Measurements from ENCODE around the gene C17orf67. TPM values are rescaled to one million over a fixed set of nuclear protein-coding genes. Genes with fewer than 3 reads are reported as not detected.

Gene C17orf67
- total and polyA plus RNA-seq, 10 of the 15 experiments (the other 5 are each of a cell fraction or from before 2014, with no cell fraction given), result 0.24 to 3.3 (median 0.89) TPM

DNA sequence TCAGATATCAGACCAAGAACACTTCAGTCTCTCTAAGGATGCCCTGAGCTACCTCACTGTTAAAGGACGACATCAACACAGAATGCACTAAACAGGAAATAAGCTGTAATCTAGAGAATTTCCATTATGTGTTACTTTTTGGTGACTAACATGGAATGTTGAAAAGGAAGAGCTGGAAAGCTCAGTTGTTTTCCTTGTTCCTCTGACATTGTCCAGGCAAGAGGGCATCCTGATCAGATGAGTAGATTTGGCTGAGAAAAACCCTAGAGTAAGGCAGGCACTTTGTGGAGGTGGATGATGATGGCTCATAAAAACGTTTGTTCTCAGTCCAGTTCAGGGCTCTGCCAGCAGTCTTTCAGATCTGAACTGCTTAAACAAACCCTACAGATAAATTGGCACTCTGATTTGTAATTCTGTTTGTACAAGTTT lies 34.2 kb upstream of the C17orf67 start:
- ChIA-PET POLR2A (interaction anchor here (0.5 to 0.7 kb wide), 2 partner anchors 30 to 881 kb away, joined by 4 to 5 read pairs; no protein-coding TSS in a partner anchor), SMC1A (ENCODE audit: uncharacterized antibody, unreplicated experiment) (interaction anchor here (1.0 kb wide), 2 partner anchors 23 to 48 kb away, joined by 3 to 4 read pairs; no protein-coding TSS in a partner anchor), RAD21 (ENCODE audit: unreplicated experiment) (interaction anchor here (1.0 to 3.2 kb wide), 2 partner anchors 30 to 48 kb away, joined by 3 to 10 read pairs; no protein-coding TSS in a partner anchor), CTCF (interaction anchor here (0.7 to 0.9 kb wide), 2 partner anchors 27 to 1621 kb away, joined by 3 read pairs; no protein-coding TSS in a partner anchor)
- in situ Hi-C loops (cut with MboI), result no loop called here
- FAIRE-seq (no peak), DNase-seq (ENCODE audit: low read depth, low spot score) (no peak), ATAC-seq (no peak)
- no peak for TF ChIP-seq ZNF274 (IDR thresholded peaks at IDR 0.05; ENCODE audit: insufficient read depth, insufficient read length)
- no peak for TF ChIP-seq DPF2 (IDR thresholded peaks at IDR 0.05)
- no peak for TF ChIP-seq SP1 (IDR thresholded peaks at IDR 0.05; ENCODE audit: low read depth, low read length)
- no peak for TF ChIP-seq PML (IDR thresholded peaks at IDR 0.05; ENCODE audit: low read length)
- no peak for TF ChIP-seq IRF4 (IDR thresholded peaks at IDR 0.05; ENCODE audit: low read depth, low read length)
- TF ChIP-seq SIN3A (IDR thresholded peaks at IDR 0.05; ENCODE audit: low read depth, low read length), result no peak
- no peak for TF ChIP-seq CREM (IDR thresholded peaks at IDR 0.05; ENCODE audit: low read depth)
- no peak for TF ChIP-seq MXI1 (IDR thresholded peaks at IDR 0.05; ENCODE audit: low read depth, low read length)
- TF ChIP-seq NR2F1 (conservative IDR thresholded peaks at IDR 0.05), result no peak
- TF ChIP-seq, protein P1, sequence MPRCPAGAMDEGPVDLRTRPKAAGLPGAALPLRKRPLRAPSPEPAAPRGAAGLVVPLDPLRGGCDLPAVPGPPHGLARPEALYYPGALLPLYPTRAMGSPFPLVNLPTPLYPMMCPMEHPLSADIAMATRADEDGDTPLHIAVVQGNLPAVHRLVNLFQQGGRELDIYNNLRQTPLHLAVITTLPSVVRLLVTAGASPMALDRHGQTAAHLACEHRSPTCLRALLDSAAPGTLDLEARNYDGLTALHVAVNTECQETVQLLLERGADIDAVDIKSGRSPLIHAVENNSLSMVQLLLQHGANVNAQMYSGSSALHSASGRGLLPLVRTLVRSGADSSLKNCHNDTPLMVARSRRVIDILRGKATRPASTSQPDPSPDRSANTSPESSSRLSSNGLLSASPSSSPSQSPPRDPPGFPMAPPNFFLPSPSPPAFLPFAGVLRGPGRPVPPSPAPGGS (IDR thresholded peaks at IDR 0.05; ENCODE audit: borderline replicate concordance, insufficient read depth, low read depth, low read length, poor library complexity, severe bottlenecking), result no peak
- peaks cover 10% of the 10 kb centered on the region for H3K9me3 ChIP-seq (replicated peaks; ENCODE audit: control insufficient read depth, insufficient read depth, low read length)
- H2AFZ ChIP-seq (ENCODE audit: control insufficient read depth, low read depth, low read length), result no peak overlapping the region
- H3K79me2 ChIP-seq (ENCODE audit: control insufficient read depth, insufficient read depth, low read length), result no peaks in the 10 kb centered on the region
- BruUV-seq (replicated peaks), result no TSS peak
- H3K4me2 ChIP-seq (ENCODE audit: control insufficient read depth, insufficient read depth), result no peak overlapping the region
- no peaks in the 10 kb centered on the region for H3K27me3 ChIP-seq (replicated peaks in 1 of 2; ENCODE audit: control insufficient read depth in 2 of 2, insufficient read depth in 2 of 2, low read length in 1 of 2)
- peaks cover 9% of the 10 kb centered on the region for H3K4me1 ChIP-seq (ENCODE audit: control insufficient read depth, insufficient read depth, low read length)
- WGBS (ENCODE audit: insufficient coverage, insufficient replicate concordance, low lambda C conversion rate, missing lambda C conversion rate), result 48% methylated on average over 2 of the region's 2 CpGs
- H3K27ac ChIP-seq (ENCODE audit: control insufficient read depth, insufficient read depth), result peak overlapping the region; percentile 34; the same call in 1 of the 2 replicates
- H3K36me3 ChIP-seq (ENCODE audit: control insufficient read depth in 2 of 2, insufficient read depth in 2 of 2, low read length in 1 of 2), result peaks cover 0 to 1% of the 10 kb centered on the region in 2 experiments; a peak in 2 of 4 replicates
- H3K4me3 ChIP-seq, result no peak overlapping the region
- no peak overlapping the region for H3K9ac ChIP-seq (ENCODE audit: control insufficient read depth, insufficient read depth, low read length)
- no peaks in the 10 kb centered on the region for H4K20me1 ChIP-seq (ENCODE audit: control insufficient read depth, insufficient read depth)
- intact Hi-C loops (cut with micrococcal nuclease; ENCODE audit: unreplicated experiment), result no loop called here
